DMS53 treated with DMSO at 0.1 percent for 48 hours (cell line): ENCODE results near the gene CSGALNACT2.

Source experiments
- DNase-seq: peaks from one replicate; lab custom pipeline; 2025; ENCODE audit not compliant: unreplicated experiment; lab: John Stamatoyannopoulos, UW

CSGALNACT2 gene

DNA sequence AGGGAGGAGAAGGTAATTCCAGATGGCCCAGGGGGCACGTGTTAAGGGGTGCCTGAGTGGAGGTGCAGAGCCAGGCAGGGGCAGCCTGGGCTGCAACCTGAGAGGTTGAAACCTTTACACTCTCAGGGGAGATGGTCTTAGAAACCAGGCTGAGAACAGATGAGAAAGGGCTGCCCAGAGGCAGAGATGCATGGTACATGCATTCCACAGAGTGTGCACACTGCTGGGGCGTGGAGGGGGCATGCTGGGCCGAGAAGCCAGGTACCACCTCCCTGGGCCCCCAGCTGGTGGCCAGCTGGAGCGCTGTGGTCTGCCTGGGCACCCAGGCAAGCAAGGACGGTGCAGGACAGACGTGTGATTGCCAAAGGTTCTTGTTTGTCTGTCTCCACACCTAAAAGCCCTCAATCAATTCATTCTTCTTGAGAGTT, 14.1 kb upstream of the CSGALNACT2 start:
- no peak for DNase-seq

DNA sequence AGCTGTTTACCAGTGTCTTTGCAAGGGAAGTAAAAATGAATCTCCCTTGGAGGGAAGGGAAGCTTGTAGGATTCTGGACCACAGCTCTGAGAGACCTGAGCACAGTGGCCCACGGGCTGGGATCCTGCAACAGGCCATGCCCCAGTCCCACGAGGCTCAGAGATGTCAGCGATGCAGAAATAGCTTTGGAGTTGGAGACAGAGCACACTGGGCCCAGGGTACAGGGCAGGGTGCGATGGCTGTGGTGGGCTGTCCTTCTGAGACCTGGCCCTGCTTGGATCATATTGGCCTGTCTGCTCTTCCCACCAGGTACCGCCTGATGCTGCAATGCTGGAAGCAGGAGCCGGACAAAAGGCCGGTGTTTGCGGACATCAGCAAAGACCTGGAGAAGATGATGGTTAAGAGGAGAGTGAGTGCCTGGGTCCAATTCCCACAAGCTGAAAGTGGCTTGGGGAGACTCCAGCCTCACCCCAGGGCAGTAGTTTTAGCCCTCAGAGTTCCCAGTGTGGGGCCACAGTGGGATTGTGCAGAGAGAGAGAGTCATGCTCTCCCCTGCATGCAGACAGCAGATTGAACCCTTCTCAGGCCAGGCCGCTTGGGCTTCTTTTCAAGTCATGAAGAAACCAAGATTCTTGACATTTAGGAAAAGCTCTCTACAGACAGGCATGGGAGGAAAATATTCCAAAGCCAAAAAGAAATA, 13.5 kb upstream of the CSGALNACT2 start:
- no peak for DNase-seq

DNA sequence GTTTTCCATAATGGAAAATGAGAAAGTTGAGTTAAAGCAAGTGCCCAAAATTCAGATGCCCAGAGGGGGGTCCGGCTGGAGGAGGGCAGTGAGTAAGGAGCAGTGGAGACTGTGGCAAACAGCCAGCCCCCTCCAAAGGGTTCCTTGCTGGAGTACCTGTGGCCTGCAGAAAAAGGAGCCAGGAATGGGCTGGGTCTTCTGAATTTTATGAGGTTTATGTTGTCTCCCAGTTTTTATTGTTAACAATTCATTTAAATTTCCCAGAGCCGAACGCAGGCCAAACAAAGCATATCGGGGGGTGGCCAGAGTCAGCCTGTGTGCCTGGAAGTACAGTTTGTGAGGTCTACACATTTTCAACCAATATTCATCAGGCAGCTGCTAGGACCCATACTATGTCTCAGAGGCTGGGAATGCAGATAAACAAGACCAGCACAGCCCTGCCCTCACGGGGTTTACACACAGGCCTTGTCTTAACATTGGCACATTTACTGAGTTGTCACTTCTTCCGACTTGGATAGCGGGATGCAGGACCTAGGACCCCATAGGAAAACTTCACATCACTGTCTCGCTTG, 12.9 kb upstream of the CSGALNACT2 start:
- DNase-seq = no peak

DNA sequence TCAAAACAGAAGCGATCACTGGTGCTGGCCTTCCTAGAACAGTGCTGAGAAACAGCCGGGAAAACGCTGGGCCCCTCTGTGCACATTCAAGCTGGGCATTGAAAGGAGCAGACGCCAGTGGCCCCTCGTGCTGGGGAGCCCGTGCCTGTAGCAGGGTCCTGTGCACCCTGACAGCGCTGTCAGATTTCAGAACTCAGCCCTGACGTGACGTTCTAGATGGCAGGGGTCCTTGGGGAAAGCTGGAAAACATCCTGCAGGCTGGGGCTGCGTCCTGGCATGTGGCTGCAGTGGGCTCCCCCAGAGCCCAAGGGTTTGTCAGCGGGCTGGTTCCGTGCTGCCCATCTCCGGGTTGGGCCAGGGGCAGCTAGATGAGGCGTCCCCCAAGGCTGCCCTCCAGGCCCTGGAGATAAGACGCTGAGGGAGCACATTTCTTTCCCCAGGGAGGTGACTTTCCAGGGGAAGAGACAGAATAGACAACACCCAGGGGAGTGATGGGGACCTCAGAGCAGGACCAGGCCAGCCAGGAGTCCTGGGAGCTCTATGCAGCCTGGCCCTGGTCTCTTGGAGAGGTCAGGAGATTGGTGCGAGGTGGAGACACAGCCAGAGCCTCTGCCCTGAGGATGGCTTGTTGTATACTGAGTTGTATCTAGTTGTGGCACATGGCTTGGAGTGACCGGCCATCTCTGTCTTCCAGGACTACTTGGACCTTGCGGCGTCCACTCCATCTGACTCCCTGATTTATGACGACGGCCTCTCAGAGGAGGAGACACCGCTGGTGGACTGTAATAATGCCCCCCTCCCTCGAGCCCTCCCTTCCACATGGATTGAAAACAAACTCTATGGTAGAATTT, 12.1 kb upstream of the CSGALNACT2 start:
- no peak for DNase-seq

DNA sequence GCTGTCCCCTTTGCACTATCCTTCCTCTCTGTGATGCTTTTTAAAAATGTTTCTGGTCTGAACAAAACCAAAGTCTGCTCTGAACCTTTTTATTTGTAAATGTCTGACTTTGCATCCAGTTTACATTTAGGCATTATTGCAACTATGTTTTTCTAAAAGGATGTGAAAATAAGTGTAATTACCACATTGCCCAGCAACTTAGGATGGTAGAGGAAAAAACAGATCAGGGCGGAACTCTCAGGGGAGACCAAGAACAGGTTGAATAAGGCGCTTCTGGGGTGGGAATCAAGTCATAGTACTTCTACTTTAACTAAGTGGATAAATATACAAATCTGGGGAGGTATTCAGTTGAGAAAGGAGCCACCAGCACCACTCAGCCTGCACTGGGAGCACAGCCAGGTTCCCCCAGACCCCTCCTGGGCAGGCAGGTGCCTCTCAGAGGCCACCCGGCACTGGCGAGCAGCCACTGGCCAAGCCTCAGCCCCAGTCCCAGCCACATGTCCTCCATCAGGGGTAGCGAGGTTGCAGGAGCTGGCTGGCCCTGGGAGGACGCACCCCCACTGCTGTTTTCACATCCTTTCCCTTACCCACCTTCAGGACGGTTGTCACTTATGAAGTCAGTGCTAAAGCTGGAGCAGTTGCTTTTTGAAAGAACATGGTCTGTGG, 11.4 kb upstream of the CSGALNACT2 start:
- DNase-seq = no peak

DNA sequence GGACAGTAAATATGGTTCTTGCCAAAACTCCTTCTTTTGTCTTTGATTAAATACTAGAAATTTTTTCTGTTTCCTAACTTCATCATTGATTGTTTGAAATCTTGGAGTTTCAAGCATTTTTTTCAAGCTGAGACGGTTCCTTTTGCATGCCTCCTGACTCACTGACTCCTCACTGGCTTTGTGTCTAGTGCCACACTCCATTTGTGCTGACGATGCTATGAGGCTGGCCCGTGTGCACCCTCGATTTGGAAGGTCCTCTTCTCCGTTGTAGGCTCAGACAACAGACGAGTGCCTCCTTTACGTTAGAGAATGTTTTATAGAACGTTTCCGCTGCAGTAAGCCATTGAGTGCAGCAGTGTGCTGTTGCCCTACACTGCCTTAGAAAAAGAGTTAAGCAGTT, 10.8 kb upstream of the CSGALNACT2 start:
- DNase-seq = no peak

DNA sequence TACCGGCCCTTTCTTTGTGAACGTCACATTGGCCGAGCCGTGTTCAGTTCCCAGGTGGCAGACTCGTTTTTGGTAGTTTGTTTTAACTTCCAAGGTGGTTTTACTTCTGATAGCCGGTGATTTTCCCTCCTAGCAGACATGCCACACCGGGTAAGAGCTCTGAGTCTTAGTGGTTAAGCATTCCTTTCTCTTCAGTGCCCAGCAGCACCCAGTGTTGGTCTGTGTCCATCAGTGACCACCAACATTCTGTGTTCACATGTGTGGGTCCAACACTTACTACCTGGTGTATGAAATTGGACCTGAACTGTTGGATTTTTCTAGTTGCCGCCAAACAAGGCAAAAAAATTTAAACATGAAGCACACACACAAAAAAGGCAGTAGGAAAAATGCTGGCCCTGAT, 9.9 kb upstream of the CSGALNACT2 start:
- DNase-seq = no peak

DNA sequence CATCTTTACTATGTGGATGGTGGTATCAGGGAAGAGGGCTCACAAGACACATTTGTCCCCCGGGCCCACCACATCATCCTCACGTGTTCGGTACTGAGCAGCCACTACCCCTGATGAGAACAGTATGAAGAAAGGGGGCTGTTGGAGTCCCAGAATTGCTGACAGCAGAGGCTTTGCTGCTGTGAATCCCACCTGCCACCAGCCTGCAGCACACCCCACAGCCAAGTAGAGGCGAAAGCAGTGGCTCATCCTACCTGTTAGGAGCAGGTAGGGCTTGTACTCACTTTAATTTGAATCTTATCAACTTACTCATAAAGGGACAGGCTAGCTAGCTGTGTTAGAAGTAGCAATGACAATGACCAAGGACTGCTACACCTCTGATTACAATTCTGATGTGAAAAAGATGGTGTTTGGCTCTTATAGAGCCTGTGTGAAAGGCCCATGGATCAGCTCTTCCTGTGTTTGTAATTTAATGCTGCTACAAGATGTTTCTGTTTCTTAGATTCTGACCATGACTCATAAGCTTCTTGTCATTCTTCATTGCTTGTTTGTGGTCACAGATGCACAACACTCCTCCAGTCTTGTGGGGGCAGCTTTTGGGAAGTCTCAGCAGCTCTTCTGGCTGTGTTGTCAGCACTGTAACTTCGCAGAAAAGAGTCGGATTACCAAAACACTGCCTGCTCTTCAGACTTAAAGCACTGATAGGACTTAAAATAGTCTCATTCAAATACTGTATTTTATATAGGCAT, 9.1 kb upstream of the CSGALNACT2 start:
- no peak for DNase-seq

DNA sequence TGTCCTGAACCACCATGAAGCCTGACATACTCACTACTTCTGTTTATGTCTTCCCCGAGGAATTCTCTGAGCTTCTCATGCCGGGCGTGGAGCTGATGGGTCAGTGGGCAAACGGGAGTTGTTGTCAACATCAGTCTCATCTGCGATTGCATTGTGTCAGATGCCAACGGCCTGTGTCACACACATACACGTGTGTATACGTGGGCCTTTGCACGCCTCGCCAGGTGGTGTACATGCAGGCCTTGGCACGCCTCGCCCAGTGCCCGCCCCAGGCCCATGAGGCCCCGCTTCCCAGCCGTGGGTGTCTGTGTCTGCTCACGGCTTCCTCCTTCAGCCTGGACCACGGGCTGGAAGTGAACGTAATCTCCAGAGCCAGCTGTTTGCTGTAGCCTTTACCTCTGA, 7.5 kb upstream of the CSGALNACT2 start:
- no peak for DNase-seq

DNA sequence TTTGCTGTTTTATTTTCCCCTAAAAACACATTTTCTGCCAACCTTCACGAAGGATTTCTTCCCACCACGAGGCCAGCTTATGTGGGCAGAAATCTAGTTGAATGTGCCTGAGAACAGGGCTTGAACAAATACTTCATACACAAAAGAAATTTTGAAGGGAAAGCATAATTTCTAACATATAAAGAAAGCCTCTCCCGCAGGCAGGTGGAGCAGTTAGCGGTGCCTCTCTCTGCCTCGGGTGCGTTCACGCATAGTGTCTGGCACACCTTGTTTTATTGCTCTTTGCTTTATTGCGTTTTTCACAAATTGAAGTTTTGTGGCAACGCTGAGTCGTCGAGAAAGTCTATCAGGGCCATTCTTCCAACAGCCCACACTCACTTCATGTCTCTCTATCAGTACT, 7.0 kb upstream of the CSGALNACT2 start:
- no peak for DNase-seq

DNA sequence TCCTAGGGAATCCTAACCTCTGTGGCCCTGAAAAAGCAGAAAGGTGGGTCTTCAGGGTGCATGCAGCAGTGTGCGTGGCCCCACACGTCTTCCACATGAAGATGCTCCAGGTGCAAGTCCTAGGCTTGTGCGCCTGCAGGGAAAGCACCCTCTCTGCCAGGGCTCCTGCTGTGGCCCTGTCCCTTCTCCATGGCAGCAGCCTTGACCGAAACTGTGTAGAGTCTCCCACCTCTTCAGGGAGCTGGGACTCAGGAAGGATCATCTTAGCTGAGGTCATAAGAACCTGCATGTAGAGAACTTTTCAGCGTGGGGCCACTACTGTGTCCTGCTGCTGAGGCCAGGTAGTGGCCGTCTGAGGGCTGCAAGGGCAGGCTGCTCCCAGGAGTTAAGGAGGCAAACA, 6.3 kb upstream of the CSGALNACT2 start:
- DNase-seq = no peak

DNA sequence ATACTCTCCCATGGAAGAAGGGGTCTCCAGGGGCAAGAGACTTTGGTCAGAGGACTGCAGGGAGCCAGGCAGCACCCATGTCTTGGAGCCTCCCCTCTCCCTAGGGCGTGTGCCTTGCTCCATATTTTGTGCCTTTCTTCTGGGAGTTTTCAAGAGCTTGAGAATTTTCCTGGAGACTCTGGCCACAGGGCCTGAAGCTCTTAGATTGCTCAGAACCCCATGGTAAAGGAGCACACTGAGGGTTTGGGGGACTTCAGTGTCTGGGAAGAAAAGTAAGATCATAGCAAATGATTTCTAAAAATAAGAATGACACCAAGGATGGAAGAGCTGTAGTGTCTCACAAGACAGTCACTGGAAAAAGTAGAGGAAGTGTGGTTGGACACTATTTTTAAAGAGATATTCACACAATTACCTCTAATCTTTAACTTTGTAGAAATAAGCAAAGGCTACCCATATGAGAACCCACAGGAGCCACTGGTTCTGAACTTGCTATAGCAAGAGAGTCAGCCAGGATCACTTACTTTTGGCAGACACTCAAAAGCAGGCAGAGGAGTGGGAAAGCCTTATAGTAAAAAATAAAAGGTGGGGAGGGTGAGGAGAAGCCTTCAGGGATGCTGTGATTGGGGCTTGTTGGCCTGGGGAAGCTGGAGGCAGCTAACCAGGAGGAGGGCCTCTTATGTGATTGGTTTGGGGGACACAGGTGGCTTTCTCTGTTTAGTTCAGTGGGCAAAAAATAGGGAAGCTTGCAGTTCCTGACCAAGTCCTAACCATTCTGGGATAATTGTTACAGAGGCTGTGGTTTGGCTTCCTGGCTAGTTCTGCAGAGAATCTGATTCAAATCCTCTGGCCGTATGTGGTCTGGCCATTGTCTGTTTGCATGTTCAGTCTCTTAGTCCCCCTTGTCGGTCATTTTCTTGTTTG, 5.1 kb upstream of the CSGALNACT2 start:
- no peak for DNase-seq

DNA sequence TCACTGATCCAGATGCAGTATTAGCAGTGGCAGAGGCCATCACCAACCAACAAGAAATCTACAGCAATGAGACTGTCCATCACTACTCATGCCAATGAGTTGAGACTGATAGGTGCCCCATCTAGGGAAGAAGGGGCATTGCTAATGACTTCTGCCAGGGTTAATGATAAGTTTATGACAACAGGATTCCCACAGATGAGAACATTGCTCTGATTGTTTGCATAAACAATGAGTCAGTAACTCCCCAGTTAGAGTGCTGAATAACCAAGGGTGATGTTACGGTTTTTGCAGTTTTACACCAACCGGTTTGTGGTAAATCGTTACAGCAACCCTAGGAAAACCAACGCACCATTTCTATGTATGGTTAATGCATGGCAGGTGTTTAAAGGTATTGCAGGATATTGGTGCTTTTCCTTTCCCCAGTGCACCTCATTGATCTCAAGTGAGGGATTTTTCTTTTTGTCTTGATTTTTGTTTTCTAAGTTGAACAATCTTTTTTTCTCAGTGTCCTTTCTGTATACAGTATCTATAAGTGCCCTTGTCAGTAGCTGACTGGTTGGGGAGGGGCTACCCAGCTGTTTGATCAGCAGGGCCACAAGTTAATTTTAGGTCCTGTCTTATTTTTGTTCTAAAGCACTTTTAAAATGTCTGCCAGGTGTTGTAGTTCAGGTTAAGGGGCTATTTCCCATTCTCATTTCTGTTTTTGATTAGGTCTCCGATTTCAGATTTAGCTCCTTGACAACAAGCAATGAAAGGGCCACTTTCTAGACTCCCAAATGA, 3.9 kb upstream of the CSGALNACT2 start:
- DNase-seq = no peak

DNA sequence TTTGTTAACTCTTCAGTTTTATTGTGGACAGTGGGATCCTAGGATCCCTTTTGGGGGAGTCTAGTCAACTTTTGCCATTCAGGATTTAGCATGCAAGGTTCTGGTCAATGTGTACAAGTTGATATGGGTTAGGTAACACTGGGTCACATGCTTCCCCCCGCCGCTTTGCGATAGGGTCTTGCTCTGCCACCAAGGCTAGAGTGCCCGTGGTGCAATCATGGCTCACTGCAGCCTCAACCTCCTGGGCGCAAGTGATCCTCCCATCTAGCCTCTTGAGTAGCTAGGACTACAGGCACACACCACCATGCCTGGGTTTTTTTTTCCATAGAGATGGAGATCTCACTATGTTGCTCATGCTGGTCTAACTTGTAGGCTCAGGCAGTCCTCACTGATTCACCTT, 3.2 kb upstream of the CSGALNACT2 start:
- no peak for DNase-seq

DNA sequence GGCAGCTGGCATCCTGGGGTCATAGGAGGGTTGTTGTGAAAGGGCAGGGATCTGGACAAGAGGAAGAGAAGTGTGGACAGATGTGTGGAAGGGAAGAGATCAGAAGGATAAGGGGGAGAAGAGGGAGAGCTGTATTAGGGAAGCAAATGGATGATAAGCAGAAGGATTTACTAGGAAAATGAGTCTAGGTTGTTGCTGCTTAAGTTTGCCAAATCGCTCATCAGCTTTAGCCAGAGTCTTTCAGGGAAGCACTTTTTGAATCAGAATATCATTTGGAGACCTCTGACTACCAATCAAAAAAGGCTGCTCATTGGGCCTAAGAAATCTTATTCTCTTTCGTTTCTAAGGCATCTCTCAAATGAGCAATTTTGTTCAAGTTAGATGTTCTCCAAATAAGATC, 2.6 kb upstream of the CSGALNACT2 start:
- no peak for DNase-seq

DNA sequence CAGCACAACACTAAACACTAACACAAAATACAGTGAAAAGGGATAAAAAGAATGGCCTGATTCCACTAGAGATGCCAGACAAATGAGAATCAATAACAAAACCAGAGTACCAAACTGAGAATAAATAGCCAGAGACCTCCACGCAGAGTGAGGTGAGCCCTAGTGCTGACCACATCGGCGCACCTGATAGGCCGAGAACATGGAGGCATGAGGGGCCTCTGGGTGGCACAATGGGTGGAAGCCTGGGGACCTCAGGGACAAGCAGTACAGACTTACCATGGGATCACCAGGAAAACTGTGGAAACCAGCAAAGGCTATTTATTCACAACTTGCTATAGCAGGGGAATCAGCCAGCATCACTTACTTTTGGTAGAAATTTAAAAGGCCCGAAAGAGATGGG, 1.8 kb upstream of the CSGALNACT2 start:
- no peak for DNase-seq

DNA sequence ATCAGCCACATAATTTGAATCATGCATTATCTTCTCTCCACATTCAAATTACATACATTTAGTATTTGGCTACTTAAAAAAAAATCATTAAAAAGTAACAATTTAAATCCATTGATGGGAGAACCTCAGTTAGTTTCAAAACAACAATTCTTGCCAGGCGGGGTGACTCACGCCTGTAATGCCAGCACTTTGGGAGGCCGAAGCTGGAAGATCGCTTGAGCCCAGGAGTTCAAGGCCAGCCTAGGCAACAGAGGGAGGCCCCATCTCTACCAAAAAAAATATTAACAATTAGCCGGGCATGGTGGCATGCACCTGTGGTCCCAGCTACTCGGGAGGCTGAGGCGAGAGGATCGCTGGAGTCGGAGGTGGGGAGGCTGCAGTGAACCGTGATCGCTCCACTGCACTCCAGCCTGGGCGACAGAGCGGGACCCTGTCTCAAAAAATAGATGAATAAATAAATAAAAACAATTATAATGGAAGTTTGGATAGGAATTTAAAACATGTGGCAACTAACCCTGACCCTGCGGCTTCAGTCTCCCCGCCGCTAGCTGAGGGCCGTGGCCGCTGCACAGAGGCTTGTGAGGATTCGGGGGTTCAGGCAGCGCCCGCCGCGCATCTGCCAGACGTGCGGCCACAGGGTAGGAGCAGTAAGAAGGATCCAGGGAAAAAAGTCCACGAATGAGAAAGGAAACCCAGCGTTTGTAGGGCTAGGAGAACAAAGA, 1.1 kb upstream of the CSGALNACT2 start:
- no peak for DNase-seq

DNA sequence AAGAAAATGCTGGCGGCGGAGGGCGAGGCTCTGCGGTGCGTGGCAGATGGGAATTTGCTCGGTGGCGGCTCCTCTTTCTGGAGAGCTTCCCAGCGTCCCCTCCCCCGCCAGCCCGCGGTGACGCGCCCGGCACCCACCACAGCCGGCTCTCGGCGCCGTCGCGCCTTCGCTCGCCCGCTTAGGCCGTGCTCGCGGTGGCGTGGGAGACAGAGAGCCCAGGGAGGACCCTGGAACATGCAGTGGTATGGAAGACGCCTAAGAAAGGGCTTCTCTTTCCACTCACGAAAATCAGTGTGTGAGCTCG, 576 bp upstream of the CSGALNACT2 start:
- no peak for DNase-seq

DNA sequence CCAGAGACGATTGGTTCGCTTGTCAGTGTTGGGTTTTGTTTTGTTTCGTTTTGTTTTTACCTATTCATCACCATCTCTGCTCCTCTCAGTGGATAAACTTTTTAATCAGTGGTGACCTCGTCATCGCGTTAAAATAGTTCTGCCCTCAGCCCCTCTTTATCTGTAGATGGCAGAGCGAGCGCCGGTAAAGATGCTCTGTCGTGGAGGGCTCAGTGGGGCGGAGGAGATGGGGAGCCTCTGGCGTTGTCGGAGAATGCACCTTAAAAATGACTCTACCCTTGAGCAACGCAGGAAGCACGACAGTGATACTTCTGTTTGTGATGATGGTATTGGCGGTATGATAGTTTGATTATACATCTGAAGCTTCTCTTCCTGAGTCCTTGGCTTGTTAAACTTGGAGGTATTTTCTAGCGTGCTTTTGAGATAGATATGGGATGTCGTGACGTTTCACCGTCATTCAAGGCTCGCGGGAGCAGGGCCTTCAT, 554 bp downstream of the CSGALNACT2 start:
- no peak for DNase-seq
